Measurements from ENCODE around the gene EXOC3L1.

- TF ChIP-seq POLR2A (IDR thresholded peaks at IDR 0.05; ENCODE audit: extremely low read depth, insufficient read length) (no peak), CTCF (IDR thresholded peaks at IDR 0.05; ENCODE audit: low read depth, low read length) (no peak)
These were observed 23.8 kb downstream of the EXOC3L1 start for GRCh38 chr16:67166110-67166547.

Measured in NB4 (cell line).